Measurements from ENCODE around the gene SH3TC2.

Gene SH3TC2

DNA sequence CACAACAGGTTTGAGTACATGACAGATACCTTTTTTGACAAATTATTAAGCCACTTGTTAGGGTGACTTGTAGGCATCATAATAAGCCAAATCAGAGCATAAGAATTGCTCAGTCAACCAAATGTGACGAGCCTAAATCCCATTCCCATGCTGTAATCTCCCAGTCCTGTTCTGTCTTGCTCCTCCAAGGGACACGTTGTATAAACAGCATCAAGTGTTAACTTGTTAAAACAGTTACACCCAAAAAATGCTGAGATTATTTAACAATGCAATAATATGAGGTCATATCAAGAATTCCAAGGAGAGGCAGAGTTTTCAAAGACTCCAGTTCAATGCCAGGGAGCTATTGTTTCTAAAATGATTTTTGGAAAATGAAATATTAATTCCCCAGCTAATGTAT lies 76.2 kb downstream of the SH3TC2 start:
- H3K27ac ChIP-seq: no peak overlapping the region

DNA sequence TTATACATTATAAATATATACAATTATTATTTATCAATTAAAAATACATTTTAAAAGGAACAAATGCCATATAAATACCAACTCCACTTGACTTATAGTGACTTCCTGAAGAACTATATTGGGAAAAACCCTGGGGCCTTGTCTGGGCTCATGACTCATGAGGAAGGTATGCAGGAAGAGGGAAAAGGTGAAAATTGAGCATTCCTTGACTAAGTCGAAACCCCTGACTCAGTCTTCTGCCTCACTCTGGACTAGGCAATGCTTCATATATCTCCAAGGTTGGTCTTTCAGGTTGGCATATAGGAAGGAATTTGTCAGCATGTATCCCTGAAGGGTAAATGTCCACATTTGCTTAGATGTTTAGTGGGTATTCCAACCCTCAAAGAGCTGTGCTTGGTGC lies 78.5 kb downstream of the SH3TC2 start:
- no peak for TF ChIP-seq ZFX (IDR thresholded peaks at IDR 0.05)
- TF ChIP-seq, protein P1, sequence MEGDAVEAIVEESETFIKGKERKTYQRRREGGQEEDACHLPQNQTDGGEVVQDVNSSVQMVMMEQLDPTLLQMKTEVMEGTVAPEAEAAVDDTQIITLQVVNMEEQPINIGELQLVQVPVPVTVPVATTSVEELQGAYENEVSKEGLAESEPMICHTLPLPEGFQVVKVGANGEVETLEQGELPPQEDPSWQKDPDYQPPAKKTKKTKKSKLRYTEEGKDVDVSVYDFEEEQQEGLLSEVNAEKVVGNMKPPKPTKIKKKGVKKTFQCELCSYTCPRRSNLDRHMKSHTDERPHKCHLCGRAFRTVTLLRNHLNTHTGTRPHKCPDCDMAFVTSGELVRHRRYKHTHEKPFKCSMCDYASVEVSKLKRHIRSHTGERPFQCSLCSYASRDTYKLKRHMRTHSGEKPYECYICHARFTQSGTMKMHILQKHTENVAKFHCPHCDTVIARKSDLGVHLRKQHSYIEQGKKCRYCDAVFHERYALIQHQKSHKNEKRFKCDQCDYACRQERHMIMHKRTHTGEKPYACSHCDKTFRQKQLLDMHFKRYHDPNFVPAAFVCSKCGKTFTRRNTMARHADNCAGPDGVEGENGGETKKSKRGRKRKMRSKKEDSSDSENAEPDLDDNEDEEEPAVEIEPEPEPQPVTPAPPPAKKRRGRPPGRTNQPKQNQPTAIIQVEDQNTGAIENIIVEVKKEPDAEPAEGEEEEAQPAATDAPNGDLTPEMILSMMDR (conservative IDR thresholded peaks at IDR 0.05): no peak
- no peak overlapping the region for H3K27ac ChIP-seq

More for the DNA sequence above, 76.2 kb downstream of the SH3TC2 start:
- TF ChIP-seq, protein P1 (conservative IDR thresholded peaks at IDR 0.05): no peak
- TF ChIP-seq ZFX (IDR thresholded peaks at IDR 0.05): no peak

DNA sequence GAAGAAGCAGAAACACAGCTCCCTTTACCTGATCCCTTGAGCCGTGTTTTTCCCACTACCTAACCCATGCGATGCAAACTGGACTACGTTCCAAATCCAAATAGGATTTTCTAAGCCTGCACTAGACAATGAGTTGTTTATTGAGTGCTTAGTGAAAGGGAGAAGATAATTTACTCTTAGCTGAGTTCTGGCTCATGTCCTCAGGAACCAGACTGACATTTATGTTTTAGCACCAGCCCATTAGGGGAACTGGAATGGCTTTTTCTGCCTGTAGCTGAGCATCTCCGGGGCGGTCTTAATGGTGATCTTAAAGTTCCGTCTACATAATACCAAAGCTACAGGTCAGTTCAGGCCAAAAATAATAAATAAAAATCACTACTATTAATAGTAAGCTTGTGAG lies 81.5 kb downstream of the SH3TC2 start:
- H3K27ac ChIP-seq: no peak overlapping the region
- no peak for TF ChIP-seq ZFX (IDR thresholded peaks at IDR 0.05)
- TF ChIP-seq, protein P1 (conservative IDR thresholded peaks at IDR 0.05): no peak

DNA sequence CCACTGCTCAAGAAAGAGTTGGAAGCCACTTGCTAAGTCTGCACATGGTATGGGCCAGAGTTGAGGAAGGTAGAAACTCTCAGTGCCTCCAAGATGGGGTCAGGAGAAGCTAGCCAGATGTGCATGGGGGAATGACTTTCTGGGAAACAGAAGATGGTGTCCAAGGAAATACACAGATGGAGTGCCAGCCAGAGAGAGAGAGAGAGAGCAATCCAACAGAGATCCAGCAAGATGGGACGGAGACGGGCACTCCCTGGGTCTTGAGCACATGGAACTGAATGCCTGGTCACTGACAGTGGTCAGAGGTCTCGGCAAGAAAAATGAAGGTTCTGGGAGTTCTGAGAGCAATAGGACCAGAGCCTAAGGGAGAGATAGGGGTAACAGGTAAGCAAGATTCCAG lies 82.1 kb downstream of the SH3TC2 start:
- TF ChIP-seq, protein P1 (conservative IDR thresholded peaks at IDR 0.05): no peak
- TF ChIP-seq ZFX (IDR thresholded peaks at IDR 0.05): no peak
- H3K27ac ChIP-seq: no peak overlapping the region

DNA sequence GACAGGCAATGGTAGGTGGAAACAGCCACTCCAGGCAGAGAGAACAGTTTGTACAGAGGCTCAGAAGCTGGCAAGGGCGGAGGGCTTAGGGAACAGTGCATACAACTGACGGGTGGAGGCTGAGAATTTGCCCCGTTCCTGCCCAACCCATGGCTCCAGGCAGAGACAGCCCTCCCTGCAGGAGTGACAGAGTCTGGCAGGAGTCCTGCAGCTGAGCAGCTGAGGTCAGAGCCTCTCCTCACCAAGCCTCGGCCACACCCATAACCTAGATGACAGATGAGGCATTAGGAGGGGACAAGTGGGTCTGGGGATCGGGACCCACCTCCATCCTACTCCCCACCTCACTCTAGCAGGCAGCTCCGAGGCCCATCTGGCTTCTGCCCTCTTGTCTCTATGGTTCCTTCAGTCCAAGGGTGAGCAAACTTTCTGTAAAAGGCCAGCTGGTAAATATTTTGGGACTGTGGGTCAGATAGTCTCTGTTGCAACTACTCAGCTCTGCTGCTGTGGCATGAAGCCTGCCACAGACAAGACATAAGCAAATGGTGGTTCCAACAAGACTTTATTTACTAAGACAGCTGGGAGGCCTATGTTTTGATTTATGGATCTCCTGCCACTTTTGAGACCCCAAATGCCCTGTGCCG lies 83.7 kb downstream of the SH3TC2 start:
- peak overlapping the region; percentile 68 for H3K27ac ChIP-seq
- TF ChIP-seq, protein P1 (conservative IDR thresholded peaks at IDR 0.05): no peak
- no peak for TF ChIP-seq ZFX (IDR thresholded peaks at IDR 0.05)

DNA sequence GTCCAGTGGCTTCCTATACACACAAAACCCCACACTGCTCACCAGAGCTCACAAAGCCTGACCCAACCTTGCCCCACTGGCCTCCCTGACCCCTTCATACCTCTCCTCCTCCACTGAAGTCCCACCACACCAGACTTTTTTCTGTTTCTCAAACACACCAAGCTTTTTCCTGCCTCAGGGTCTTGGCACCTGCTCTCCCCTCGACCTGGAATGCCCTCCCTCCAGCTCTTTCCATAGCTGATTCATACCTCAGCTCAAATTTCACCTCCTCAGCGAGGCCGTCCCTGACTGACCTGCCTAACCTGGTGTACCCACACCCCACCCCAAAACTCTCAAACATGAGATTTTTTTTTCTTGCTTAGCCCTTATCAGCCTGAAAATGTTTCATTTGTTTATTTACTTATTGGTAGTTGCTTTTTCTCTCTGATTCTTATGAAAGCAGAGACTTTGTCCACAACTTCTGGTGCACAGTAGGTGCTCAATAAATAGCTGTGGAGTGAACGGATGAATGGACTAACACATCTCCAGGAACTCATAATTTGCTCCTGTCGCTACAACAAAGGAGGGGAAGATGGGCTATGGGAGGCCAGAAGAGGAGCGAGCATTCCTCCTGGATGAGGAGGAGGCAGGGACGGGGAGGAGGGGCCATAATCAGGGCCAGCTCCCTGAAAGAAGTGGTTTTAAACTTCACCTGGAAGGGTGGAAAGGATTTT lies 84.3 kb downstream of the SH3TC2 start:
- TF ChIP-seq, protein P1 (conservative IDR thresholded peaks at IDR 0.05): no peak
- TF ChIP-seq ZFX (IDR thresholded peaks at IDR 0.05): no peak
- peak overlapping the region; percentile 68 for H3K27ac ChIP-seq

DNA sequence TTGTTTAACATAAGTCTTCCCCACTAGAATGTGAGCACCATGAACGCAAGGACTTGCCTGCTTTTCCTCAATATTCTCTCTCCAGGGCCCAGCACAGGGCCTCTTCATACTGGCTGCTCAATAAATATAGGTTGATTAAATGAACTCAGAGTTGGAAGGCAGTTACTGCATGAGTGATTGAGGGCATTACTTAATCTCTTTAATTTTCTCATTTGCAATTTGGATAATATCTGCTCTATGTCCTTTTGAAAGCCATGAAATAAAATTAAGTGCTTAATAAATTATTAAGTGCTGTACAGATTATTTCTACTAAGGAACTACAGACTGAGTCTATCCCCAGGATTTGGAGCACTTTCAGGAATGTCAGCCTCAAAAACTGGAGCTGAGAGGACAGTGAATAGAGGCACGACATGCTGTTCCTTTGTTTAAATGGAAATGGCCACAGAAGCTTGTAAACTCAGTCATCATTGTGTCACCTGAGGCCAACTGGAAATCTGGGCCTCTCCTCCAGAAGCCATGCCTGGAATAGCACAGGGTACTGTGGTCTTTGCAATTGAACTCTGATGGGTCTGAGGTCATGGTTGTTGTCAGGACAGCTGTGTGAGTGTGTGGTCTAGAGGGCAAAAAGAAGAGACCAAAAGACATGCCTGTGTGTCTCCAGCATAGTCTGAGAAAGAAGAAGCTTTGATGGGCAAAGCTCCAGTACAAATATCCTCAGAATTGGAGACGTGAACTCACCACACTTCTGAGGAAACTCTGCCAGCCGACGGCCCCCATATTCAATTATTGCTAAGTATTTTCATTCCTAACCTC lies 86.1 kb downstream of the SH3TC2 start:
- H3K27ac ChIP-seq: peak overlapping the region; percentile 68; the same call in 1 of the 2 replicates

More for the DNA sequence above, 86.1 kb downstream of the SH3TC2 start:
- TF ChIP-seq ZFX (IDR thresholded peaks at IDR 0.05): no peak
- TF ChIP-seq, protein P1 (conservative IDR thresholded peaks at IDR 0.05): no peak

Data from C4-2B (cell line).